ACHN (cell line): ENCODE data around the gene CENPW.

Experiments
- DNase-seq: peaks from one replicate; pipeline ENCODE4 v3.0.0-alpha.2; 2015
- in situ Hi-C: cut with HindIII; loops from 2 replicates; pipeline ENCODE4 v1.10.0; 2017; ENCODE audit warnings: low sequenced_read_pairs, low pct_ligation_motif_present, low pct_unique_long_range_greater_than_20kb

The CENPW gene

GRCh38 chr6:126339796-126340609 is at the start of gene CENPW:
Gene CENPW (plus strand): TSS chr6:126340115. CDS start chr6:126340274, 159 bp downstream.
- in situ Hi-C loops: no loop called here

GRCh38 chr6:126293891-126294524 is 45.9 kb upstream of the CENPW start:
- DNase-seq: no peak
- in situ Hi-C loops: no loop called here

More at GRCh38 chr6:126339796-126340609, at the start of gene CENPW:
- DNase-seq: peak; percentile 87

- in situ Hi-C loops: no loop called here
- DNase-seq: no peak
These were observed 39.8 kb upstream of the CENPW start for GRCh38 chr6:126300126-126300525.

GRCh38 chr6:126300735-126301134 is 39.2 kb upstream of the CENPW start:
- in situ Hi-C loops: no loop called here
- no peak for DNase-seq

DNA sequence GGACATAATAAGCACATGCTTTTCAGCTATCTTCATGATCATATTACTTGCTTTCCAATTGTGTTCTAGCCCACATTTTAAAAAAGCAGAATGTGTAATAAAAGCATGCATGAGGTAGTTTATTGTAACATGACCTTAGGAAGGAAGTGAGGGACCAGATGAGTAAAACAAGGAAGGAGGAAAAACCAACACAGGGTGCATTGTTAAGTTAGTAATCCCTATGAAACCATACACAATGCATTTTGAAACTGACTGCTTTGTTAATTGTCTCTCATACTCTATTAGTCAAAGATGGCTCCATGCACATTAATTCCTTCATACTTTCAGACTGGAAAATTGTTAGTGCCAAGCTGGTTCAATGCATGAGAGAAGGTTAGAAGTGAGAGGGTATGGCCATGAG is 37.7 kb upstream of the CENPW start:
- DNase-seq: no peak

DNA sequence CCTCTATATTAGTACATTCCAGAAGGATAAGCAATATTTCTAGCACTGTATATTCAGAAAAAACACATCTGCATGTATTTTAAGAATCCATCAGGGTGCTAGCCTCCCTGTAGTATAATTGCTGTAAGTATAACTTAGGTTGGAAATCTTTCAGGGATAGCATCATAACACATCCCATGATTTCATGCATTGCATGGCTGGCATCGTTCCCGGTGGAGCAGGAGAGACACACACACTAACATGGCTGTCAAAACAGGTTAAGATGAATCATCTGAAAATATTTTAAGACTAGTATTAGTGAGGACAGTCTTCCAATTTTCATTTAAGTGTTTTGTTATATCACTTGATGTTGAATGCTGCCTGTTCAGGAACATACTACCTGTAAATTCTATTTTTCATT is 32.1 kb upstream of the CENPW start:
- in situ Hi-C loops: no loop called here
- DNase-seq: no peak

More for the DNA sequence above, 37.7 kb upstream of the CENPW start:
- in situ Hi-C loops: no loop called here

DNA sequence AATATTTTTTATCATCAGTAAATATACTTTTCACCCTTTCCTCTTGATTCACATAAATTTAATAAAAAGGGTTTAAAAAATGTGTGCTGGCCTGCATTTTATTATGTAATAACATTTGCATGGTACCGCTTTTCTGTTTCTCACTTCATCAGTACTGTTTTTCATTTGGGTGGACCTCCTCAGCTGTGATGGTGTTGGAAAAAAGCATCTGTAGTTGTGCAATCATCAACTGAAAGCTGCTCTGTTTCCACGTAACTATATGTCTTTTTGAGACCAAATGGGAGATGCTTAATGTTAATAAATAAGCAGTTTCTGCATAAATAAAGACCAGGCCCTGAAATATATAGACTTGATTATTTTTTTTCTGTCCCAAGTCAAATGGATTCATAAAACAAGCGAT is 31.6 kb upstream of the CENPW start:
- DNase-seq: no peak
- in situ Hi-C loops: no loop called here

DNA sequence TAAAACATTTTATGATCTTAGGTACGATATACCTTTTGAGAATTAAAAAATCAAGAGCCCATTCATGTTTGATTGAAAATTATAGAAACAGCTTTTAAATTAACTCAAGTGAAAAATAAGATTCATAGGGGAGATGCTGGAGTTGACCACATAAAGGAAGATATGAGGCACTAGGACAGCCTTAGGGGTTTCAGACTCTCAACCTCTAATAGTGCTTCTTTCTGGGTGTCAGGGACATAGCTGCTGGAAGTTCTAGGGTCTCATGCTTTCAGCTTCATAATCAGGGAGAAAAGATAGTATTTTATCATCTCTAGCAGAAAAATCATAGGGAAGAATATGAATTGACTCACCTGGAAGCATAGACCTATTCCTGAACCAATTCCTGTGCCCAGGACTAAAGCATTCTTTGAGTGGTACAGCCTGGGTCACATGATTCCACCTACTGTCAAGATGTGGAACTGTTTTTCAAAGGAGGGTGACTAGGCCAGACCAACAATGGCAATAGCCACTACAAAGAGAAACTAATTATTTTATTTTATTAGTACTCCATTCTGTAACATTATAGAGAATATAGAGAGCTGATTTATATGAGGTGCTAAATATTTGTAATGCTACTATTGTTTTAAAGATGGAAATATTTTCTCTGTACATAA is 27.8 kb upstream of the CENPW start:
- in situ Hi-C loops: no loop called here
- peak; percentile 22 for DNase-seq

GRCh38 chr6:126313941-126314340 is 26.0 kb upstream of the CENPW start:
- DNase-seq: no peak
- in situ Hi-C loops: no loop called here

GRCh38 chr6:126318797-126319196 is 21.1 kb upstream of the CENPW start:
- DNase-seq: no peak
- in situ Hi-C loops: no loop called here

DNA sequence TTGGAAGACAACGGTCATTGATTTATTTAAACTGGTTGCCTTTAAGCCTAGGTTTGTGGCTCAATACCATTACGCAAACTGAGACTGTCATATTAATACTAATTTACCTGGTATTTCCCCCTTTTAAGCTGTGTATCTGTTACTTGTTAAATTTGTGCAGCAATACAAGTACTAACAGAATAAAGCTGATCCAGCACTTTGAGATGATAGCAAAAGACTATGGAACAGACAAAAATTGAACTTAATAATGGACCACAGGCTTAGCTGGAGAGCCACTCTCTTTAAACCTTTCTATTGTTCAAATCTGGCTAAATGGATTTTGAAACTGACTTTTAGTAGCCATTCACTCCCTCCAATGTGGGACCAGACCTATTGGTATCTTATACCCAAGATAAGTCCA is 6.2 kb upstream of the CENPW start:
- in situ Hi-C loops: no loop called here

DNA sequence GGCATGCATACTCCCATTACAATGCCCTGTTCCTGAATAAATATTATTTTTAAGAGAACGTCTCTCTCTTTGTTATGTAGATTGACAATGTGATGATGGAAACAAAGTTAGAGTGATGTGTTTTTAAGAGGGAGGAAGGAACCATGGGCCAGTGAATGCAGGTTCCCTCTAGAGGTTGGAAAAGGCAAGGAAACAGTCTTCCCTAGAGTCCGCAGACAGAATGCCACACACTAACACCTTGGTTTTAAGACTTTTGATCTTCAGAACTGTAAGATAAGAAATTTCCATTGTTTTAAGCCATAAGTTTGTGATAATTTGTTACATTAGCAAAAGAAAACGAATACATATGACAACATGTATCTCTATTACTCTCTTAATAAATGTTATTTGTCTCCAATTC is 4.7 kb upstream of the CENPW start:
- DNase-seq: no peak
- in situ Hi-C loops: no loop called here

More for the DNA sequence above, 6.2 kb upstream of the CENPW start:
- no peak for DNase-seq

DNA sequence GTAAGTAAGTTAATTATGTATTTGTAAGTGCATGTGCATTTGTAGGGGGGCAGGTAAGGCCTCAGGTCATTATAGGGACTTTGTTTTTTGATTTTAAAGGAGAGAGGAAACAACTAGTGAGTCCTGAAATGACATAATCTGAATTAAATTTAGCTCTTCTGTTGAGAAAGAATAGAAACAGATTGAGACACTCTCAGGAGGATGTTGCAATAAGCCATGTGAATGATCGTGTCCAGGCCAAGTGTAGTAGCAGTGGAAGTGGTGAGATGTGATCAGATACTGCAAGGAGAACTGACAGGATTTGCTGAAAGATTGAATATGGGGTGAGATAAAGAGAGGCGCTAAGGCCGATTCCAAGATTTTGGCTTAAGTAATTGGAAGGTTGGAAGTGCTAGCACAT is 2.6 kb upstream of the CENPW start:
- no peak for DNase-seq

GRCh38 chr6:126341126-126341525 is 1.2 kb downstream of the CENPW start:
- DNase-seq: no peak
- in situ Hi-C loops: no loop called here

More for the DNA sequence above, 2.6 kb upstream of the CENPW start:
- in situ Hi-C loops: no loop called here

DNA sequence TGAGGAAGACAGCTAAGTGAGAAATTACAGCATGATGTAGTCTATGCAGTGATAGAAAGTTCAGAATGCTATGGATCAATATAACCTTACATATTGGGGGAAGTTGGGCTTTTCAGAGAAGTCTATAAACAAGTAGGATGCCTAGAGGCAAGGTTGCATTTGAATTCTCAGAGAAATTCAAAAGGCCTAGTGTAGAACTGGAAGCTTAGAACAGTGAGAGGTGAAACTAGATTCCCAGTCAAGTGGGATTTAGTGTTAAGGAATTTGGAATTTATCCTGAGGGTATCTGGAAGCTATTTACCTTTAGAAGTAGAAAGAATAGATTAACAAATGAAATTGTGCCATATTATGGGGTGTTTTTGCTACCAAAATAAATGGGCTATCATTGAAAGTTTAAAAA is 4.3 kb downstream of the CENPW start:
- no peak for DNase-seq
- in situ Hi-C loops: no loop called here

DNA sequence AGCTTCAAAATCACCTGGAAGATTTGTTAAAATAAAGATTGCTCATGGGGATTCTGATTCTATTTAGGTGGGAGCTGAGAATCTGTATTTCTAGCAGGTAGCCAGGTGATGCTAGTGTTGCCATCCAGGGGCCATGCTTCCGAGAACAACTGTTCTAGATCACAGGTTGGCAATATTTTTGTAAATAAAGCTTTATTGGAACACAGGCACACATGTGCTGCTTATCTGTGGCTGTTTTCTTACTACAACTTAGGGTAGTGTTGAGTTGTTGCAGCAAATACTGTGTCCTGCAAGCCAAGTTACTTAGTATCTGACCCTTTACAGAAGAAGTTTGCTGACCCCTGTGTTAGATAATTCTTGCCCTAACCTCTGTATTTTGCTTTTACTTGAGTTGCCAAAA is 12.0 kb downstream of the CENPW start:
- in situ Hi-C loops: no loop called here

GRCh38 chr6:126352514-126352913 is 12.6 kb downstream of the CENPW start:
- in situ Hi-C loops: no loop called here
- DNase-seq: no peak

More for the DNA sequence above, 12.0 kb downstream of the CENPW start:
- DNase-seq: no peak

GRCh38 chr6:126356526-126356925 is 16.6 kb downstream of the CENPW start:
- no peak for DNase-seq
- in situ Hi-C loops: no loop called here

DNA sequence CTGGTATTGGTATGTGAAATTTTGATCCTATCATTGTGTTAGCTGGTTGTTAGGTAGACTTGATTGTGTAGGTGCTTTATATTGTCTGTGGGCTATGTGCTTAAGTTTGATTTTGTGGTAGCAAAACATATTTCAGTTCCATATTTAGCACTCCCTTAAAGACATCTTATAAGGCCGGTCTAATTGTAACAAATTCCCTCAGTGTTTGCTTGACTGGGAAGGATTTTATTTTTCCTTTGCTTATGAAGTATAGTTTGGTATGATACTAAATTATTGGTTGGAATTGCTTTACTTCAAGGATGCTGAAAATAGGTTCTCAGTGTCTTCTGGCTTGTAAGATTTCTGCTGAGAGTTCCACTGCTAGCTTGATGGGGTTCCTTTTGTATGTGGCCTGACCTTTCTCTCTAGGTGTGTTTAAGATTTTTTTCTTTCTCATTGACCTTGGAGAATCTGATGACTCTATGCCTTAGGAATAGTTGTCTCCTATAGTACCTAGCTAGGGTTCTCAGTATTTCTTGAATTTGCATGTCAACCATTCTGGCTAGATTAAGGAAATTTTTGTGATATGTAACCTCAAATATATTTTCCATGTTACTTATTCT is 20.1 kb downstream of the CENPW start:
- DNase-seq: no peak
- in situ Hi-C loops: no loop called here
